ENCODE results near the gene NEK2.

Gene NEK2

GRCh38 chr1:211708926-211709325 lies 33.5 kb upstream of the NEK2 start:
- no peak for DNase-seq (ENCODE audit: extremely low spot score)
- ChIA-PET CTCF (interaction anchor here (2.3 kb wide), 1 partner anchor 11 kb away, joined by 10 read pairs; no protein-coding TSS in a partner anchor), POLR2A (no interaction called here)
- TF ChIP-seq LEF1 (IDR thresholded peaks at IDR 0.05; ENCODE audit: borderline replicate concordance) (no peak), PKNOX1 (IDR thresholded peaks at IDR 0.05) (no peak), L3MBTL2 (conservative IDR thresholded peaks at IDR 0.05) (no peak), BHLHE40 (IDR thresholded peaks at IDR 0.05; ENCODE audit: borderline replicate concordance) (no peak), CTBP1 (IDR thresholded peaks at IDR 0.05; ENCODE audit: borderline replicate concordance) (no peak), FOXA1 (IDR thresholded peaks at IDR 0.05) (no peak), NFRKB (IDR thresholded peaks at IDR 0.05) (no peak), FOXM1 (IDR thresholded peaks at IDR 0.05; ENCODE audit: borderline replicate concordance) (no peak), HDGF (IDR thresholded peaks at IDR 0.05; ENCODE audit: borderline replicate concordance) (no peak), TARDBP (IDR thresholded peaks at IDR 0.05) (no peak), ZNF384 (IDR thresholded peaks at IDR 0.05) (no peak), ELF4 (IDR thresholded peaks at IDR 0.05) (no peak), FOXK2 (IDR thresholded peaks at IDR 0.05) (no peak), ARNT (IDR thresholded peaks at IDR 0.05) (no peak)

- CTCF ChIA-PET = interaction anchor here (2.3 kb wide), 1 partner anchor 10 kb away, joined by 10 read pairs; no protein-coding TSS in a partner anchor
- DNase-seq (ENCODE audit: extremely low spot score) = no peak
- TF ChIP-seq HDGF (IDR thresholded peaks at IDR 0.05; ENCODE audit: borderline replicate concordance) (no peak), FOXA1 (IDR thresholded peaks at IDR 0.05) (no peak), ELF4 (IDR thresholded peaks at IDR 0.05) (no peak), SP1 (IDR thresholded peaks at IDR 0.05) (no peak), ARNT (IDR thresholded peaks at IDR 0.05) (no peak), FOXK2 (IDR thresholded peaks at IDR 0.05) (no peak), L3MBTL2 (conservative IDR thresholded peaks at IDR 0.05) (no peak), SUZ12 (IDR thresholded peaks at IDR 0.05) (no peak), TARDBP (IDR thresholded peaks at IDR 0.05) (no peak), FOXM1 (IDR thresholded peaks at IDR 0.05; ENCODE audit: borderline replicate concordance) (no peak), LEF1 (IDR thresholded peaks at IDR 0.05; ENCODE audit: borderline replicate concordance) (no peak), BHLHE40 (IDR thresholded peaks at IDR 0.05; ENCODE audit: borderline replicate concordance) (no peak), ZNF384 (IDR thresholded peaks at IDR 0.05) (no peak), PKNOX1 (IDR thresholded peaks at IDR 0.05) (no peak), NFRKB (IDR thresholded peaks at IDR 0.05) (no peak), CTBP1 (IDR thresholded peaks at IDR 0.05; ENCODE audit: borderline replicate concordance) (no peak)
- POLR2A ChIA-PET = no interaction called here
Measured at GRCh38 chr1:211708006-211708405, 32.6 kb upstream of the NEK2 start.

GRCh38 chr1:211705467-211706091 lies 30.2 kb upstream of the NEK2 start:
- CTCF ChIA-PET = no interaction called here
- POLR2A ChIA-PET = no interaction called here
- no peak for TF ChIP-seq NFRKB (IDR thresholded peaks at IDR 0.05)
- TF ChIP-seq BHLHE40 (IDR thresholded peaks at IDR 0.05; ENCODE audit: borderline replicate concordance) = no peak
- TF ChIP-seq PKNOX1 (IDR thresholded peaks at IDR 0.05) = no peak
- TF ChIP-seq TARDBP (IDR thresholded peaks at IDR 0.05) = no peak
- no peak for TF ChIP-seq ZNF384 (IDR thresholded peaks at IDR 0.05)
- TF ChIP-seq SP1 (IDR thresholded peaks at IDR 0.05) = no peak
- no peak for DNase-seq (ENCODE audit: extremely low spot score)

GRCh38 chr1:211704543-211704942 lies 29.1 kb upstream of the NEK2 start:
- TF ChIP-seq FOXK2 (IDR thresholded peaks at IDR 0.05) = no peak
- no peak for TF ChIP-seq LEF1 (IDR thresholded peaks at IDR 0.05; ENCODE audit: borderline replicate concordance)
- no peak for TF ChIP-seq BHLHE40 (IDR thresholded peaks at IDR 0.05; ENCODE audit: borderline replicate concordance)
- TF ChIP-seq NFRKB (IDR thresholded peaks at IDR 0.05) = no peak
- TF ChIP-seq SP1 (IDR thresholded peaks at IDR 0.05) = no peak
- no peak for TF ChIP-seq FOXM1 (IDR thresholded peaks at IDR 0.05; ENCODE audit: borderline replicate concordance)
- no peak for TF ChIP-seq HDGF (IDR thresholded peaks at IDR 0.05; ENCODE audit: borderline replicate concordance)
- TF ChIP-seq ELF4 (IDR thresholded peaks at IDR 0.05) = no peak
- ChIA-PET CTCF (no interaction called here), POLR2A (no interaction called here)
- no peak for DNase-seq (ENCODE audit: extremely low spot score)

- TF ChIP-seq FOXM1 (IDR thresholded peaks at IDR 0.05; ENCODE audit: borderline replicate concordance) (no peak), ELF4 (IDR thresholded peaks at IDR 0.05) (no peak), PKNOX1 (IDR thresholded peaks at IDR 0.05) (no peak), SP1 (IDR thresholded peaks at IDR 0.05) (no peak), FOXA1 (IDR thresholded peaks at IDR 0.05) (no peak), CTBP1 (IDR thresholded peaks at IDR 0.05; ENCODE audit: borderline replicate concordance) (no peak), ZNF384 (IDR thresholded peaks at IDR 0.05) (no peak), L3MBTL2 (conservative IDR thresholded peaks at IDR 0.05) (no peak), HDGF (IDR thresholded peaks at IDR 0.05; ENCODE audit: borderline replicate concordance) (no peak), FOXK2 (IDR thresholded peaks at IDR 0.05) (no peak), LEF1 (IDR thresholded peaks at IDR 0.05; ENCODE audit: borderline replicate concordance) (no peak), BHLHE40 (IDR thresholded peaks at IDR 0.05; ENCODE audit: borderline replicate concordance) (no peak), SUZ12 (IDR thresholded peaks at IDR 0.05) (no peak), TARDBP (IDR thresholded peaks at IDR 0.05) (no peak), NFRKB (IDR thresholded peaks at IDR 0.05) (no peak), ARNT (IDR thresholded peaks at IDR 0.05) (no peak)
- ChIA-PET POLR2A (no interaction called here), CTCF (no interaction called here)
- no peak for DNase-seq (ENCODE audit: extremely low spot score)
Measured at GRCh38 chr1:211703812-211704537, 28.6 kb upstream of the NEK2 start.
